ENCODE measurements around the gene GOLGA6L7.
A peak's percentile ranks its signal among the peaks of the same experiment; 100 is the strongest.
"Not testable (repeated sequence)": the region's sequence is repeated elsewhere in the genome, so short reads cannot be mapped to it uniquely, and the experiment has no call there.

The GOLGA6L7 gene

GRCh38 chr15:28848521-28848920, at the start of gene GOLGA6L7:
TSS of gene GOLGA6L7 (minus strand) at chr15:28848644. CDS start at chr15:28848549, 95 bp downstream.
- H3K36me3 Mint-ChIP-seq, H3K4me3 Mint-ChIP-seq, H3K27me3 Mint-ChIP-seq, H3K27ac Mint-ChIP-seq, H3K9me3 Mint-ChIP-seq: not testable (repeated sequence)
- H3K4me1 Mint-ChIP-seq: peaks cover 13% of the 10 kb centered on the region

GRCh38 chr15:28897861-28898585, 49.6 kb upstream of the GOLGA6L7 start:
- no peaks in the 10 kb centered on the region for H3K9me3 Mint-ChIP-seq
- peak overlapping the region; percentile 26 for H3K4me3 Mint-ChIP-seq
- no peak overlapping the region for H3K27ac Mint-ChIP-seq
- H3K4me1 Mint-ChIP-seq: peaks cover 84% of the 10 kb centered on the region
- H3K36me3 Mint-ChIP-seq: peaks cover 2% of the 10 kb centered on the region
- H3K27me3 Mint-ChIP-seq: no peaks in the 10 kb centered on the region

GRCh38 chr15:28896951-28897350, 48.5 kb upstream of the GOLGA6L7 start:
- Mint-ChIP-seq H3K27ac (peak overlapping the region; percentile 84), H3K36me3 (peaks cover 2% of the 10 kb centered on the region), H3K4me1 (peaks cover 84% of the 10 kb centered on the region), H3K27me3 (no peaks in the 10 kb centered on the region), H3K4me3 (no peak overlapping the region), H3K9me3 (no peaks in the 10 kb centered on the region)

- no peaks in the 10 kb centered on the region for H3K27me3 Mint-ChIP-seq
- peaks cover 88% of the 10 kb centered on the region for H3K4me1 Mint-ChIP-seq
- H3K4me3 Mint-ChIP-seq: no peak overlapping the region
- no peaks in the 10 kb centered on the region for H3K9me3 Mint-ChIP-seq
- H3K27ac Mint-ChIP-seq: no peak overlapping the region
- H3K36me3 Mint-ChIP-seq: peaks cover 2% of the 10 kb centered on the region
Measured at GRCh38 chr15:28895566-28895965, 47.1 kb upstream of the GOLGA6L7 start.

- Mint-ChIP-seq H3K4me1 (peaks cover 88% of the 10 kb centered on the region), H3K9me3 (no peaks in the 10 kb centered on the region), H3K27me3 (no peaks in the 10 kb centered on the region), H3K27ac (no peak overlapping the region), H3K36me3 (peaks cover 2% of the 10 kb centered on the region), H3K4me3 (no peak overlapping the region)
Measured at GRCh38 chr15:28895146-28895545, 46.7 kb upstream of the GOLGA6L7 start.

- Mint-ChIP-seq H3K27ac (peak overlapping the region; percentile 38), H3K36me3 (peaks cover 2% of the 10 kb centered on the region), H3K4me3 (no peak overlapping the region), H3K4me1 (peaks cover 88% of the 10 kb centered on the region), H3K27me3 (no peaks in the 10 kb centered on the region), H3K9me3 (no peaks in the 10 kb centered on the region)
Measured at GRCh38 chr15:28894631-28895030, 46.2 kb upstream of the GOLGA6L7 start.

- Mint-ChIP-seq H3K4me1 (peaks cover 88% of the 10 kb centered on the region), H3K4me3 (peak overlapping the region; percentile 31), H3K27ac (peak overlapping the region; percentile 43), H3K27me3 (no peaks in the 10 kb centered on the region), H3K9me3 (no peaks in the 10 kb centered on the region), H3K36me3 (peaks cover 2% of the 10 kb centered on the region)
Measured at GRCh38 chr15:28892789-28893610, 44.6 kb upstream of the GOLGA6L7 start.

- no peak overlapping the region for H3K27ac Mint-ChIP-seq
- H3K36me3 Mint-ChIP-seq: no peaks in the 10 kb centered on the region
- no peaks in the 10 kb centered on the region for H3K27me3 Mint-ChIP-seq
- H3K9me3 Mint-ChIP-seq: no peaks in the 10 kb centered on the region
- peak overlapping the region; percentile 43 for H3K4me3 Mint-ChIP-seq
- H3K4me1 Mint-ChIP-seq: peaks cover 89% of the 10 kb centered on the region
Measured at GRCh38 chr15:28891588-28891987, 43.1 kb upstream of the GOLGA6L7 start.

- H3K4me3 Mint-ChIP-seq: peak overlapping the region; percentile 42
- H3K9me3 Mint-ChIP-seq: no peaks in the 10 kb centered on the region
- H3K27me3 Mint-ChIP-seq: no peaks in the 10 kb centered on the region
- peak overlapping the region; percentile 95 for H3K27ac Mint-ChIP-seq
- no peaks in the 10 kb centered on the region for H3K36me3 Mint-ChIP-seq
- peaks cover 85% of the 10 kb centered on the region for H3K4me1 Mint-ChIP-seq
Measured at GRCh38 chr15:28890711-28891495, 42.5 kb upstream of the GOLGA6L7 start.

- peaks cover 79% of the 10 kb centered on the region for H3K4me1 Mint-ChIP-seq
- H3K27ac Mint-ChIP-seq: peak overlapping the region; percentile 95
- H3K4me3 Mint-ChIP-seq: peak overlapping the region; percentile 42
- H3K27me3 Mint-ChIP-seq, H3K9me3 Mint-ChIP-seq, H3K36me3 Mint-ChIP-seq: not testable (repeated sequence)
Measured at GRCh38 chr15:28890291-28890690, 41.8 kb upstream of the GOLGA6L7 start.

GRCh38 chr15:28889871-28890270, 41.4 kb upstream of the GOLGA6L7 start:
- not testable (repeated sequence) for H3K36me3 Mint-ChIP-seq, H3K9me3 Mint-ChIP-seq, H3K27me3 Mint-ChIP-seq
- Mint-ChIP-seq H3K4me1 (peaks cover 82% of the 10 kb centered on the region), H3K4me3 (peak overlapping the region; percentile 68), H3K27ac (peak overlapping the region; percentile 81)

GRCh38 chr15:28889346-28889745, 40.9 kb upstream of the GOLGA6L7 start:
- H3K4me3 Mint-ChIP-seq: peak overlapping the region; percentile 68
- no peaks in the 10 kb centered on the region for H3K36me3 Mint-ChIP-seq
- H3K9me3 Mint-ChIP-seq: no peaks in the 10 kb centered on the region
- peak overlapping the region; percentile 81 for H3K27ac Mint-ChIP-seq
- H3K27me3 Mint-ChIP-seq: no peaks in the 10 kb centered on the region
- H3K4me1 Mint-ChIP-seq: peaks cover 81% of the 10 kb centered on the region

- peaks cover 77% of the 10 kb centered on the region for H3K4me1 Mint-ChIP-seq
- no peaks in the 10 kb centered on the region for H3K9me3 Mint-ChIP-seq
- H3K27ac Mint-ChIP-seq: peak overlapping the region; percentile 79
- H3K4me3 Mint-ChIP-seq: peak overlapping the region; percentile 89
- H3K36me3 Mint-ChIP-seq: no peaks in the 10 kb centered on the region
- no peaks in the 10 kb centered on the region for H3K27me3 Mint-ChIP-seq
Measured at GRCh38 chr15:28888900-28889299, 40.5 kb upstream of the GOLGA6L7 start.

GRCh38 chr15:28888302-28888894, 40.0 kb upstream of the GOLGA6L7 start:
- H3K4me3 Mint-ChIP-seq: peak overlapping the region; percentile 89
- peaks cover 72% of the 10 kb centered on the region for H3K4me1 Mint-ChIP-seq
- peak overlapping the region; percentile 88 for H3K27ac Mint-ChIP-seq
- H3K27me3 Mint-ChIP-seq: no peaks in the 10 kb centered on the region
- H3K9me3 Mint-ChIP-seq: no peaks in the 10 kb centered on the region
- no peaks in the 10 kb centered on the region for H3K36me3 Mint-ChIP-seq

Data from activated naive CD4-positive, alpha-beta T cell treated with anti-CD3 and anti-CD28 coated beads, Interleukin-2, amount 50 U/mL, for 24 hours (primary cell).